LNCaP clone FGC (cell line): ENCODE results near the gene COX8C.
"Not testable (repeated sequence)": the region's sequence is repeated elsewhere in the genome, so short reads cannot be mapped to it uniquely, and the experiment has no call there.

Source experiments
- DNase-seq: peaks from one replicate; pipeline ENCODE4 v3.0.0-alpha.2; 2011; ENCODE audit warnings: low read depth
- H3K4me3 ChIP-seq: 2 replicates; pipeline ENCODE4 v1.5.1; 2011; ENCODE audit warnings: mild to moderate bottlenecking, low read depth, low read length, control low read depth
- TF ChIP-seq, protein P1 (sequence below): IDR thresholded peaks from 2 replicates; pipeline ENCODE4 v1.5.1; 2012; ENCODE audit warnings: mild to moderate bottlenecking; ENCODE audit not compliant: control insufficient read depth, insufficient read depth; ENCODE audit errors: extremely low read depth

COX8C gene

DNA sequence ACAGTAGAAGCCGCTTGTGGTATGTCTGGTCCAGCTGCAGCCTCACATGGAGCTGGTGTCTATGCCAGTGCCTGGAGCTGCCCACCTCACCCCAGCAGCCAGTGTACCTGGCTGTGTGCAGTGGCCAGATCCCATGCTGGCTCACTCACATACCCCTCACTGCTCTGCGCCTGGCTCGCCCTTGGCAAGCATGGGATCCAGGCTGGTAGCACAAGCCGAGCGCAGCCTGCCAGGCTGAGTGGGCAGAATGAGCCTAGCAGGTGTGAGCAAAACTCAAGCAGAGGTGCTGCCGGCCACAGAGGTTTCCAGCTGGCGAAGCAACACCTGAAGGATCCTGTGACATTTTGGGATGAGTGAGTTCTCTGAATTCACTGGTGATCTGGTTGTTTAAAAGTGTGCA lies 9.1 kb upstream of the COX8C start:
- no peak for DNase-seq
- H3K4me3 ChIP-seq, result no peak overlapping the region
- TF ChIP-seq, protein P1, sequence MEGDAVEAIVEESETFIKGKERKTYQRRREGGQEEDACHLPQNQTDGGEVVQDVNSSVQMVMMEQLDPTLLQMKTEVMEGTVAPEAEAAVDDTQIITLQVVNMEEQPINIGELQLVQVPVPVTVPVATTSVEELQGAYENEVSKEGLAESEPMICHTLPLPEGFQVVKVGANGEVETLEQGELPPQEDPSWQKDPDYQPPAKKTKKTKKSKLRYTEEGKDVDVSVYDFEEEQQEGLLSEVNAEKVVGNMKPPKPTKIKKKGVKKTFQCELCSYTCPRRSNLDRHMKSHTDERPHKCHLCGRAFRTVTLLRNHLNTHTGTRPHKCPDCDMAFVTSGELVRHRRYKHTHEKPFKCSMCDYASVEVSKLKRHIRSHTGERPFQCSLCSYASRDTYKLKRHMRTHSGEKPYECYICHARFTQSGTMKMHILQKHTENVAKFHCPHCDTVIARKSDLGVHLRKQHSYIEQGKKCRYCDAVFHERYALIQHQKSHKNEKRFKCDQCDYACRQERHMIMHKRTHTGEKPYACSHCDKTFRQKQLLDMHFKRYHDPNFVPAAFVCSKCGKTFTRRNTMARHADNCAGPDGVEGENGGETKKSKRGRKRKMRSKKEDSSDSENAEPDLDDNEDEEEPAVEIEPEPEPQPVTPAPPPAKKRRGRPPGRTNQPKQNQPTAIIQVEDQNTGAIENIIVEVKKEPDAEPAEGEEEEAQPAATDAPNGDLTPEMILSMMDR, result no peak

DNA sequence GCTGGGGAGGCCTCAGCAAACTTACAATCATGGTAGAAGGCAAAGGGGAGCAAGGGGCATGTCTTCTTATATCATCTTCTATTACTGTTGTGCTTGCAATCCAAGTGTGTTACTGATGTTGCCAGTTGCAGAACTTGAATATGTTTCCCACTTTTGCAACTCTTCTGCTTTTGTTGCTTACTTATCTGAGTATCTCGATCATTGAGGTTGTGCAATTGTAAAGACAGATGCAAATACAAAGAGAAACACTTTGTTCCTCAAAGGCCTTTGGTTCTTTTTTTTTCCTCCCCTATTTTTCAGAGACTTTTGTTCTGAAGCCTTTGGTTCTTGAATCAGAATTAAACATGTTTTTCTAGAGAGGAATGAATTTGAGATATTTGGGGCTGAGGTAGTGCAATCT lies 3.7 kb upstream of the COX8C start:
- no peak for DNase-seq
- TF ChIP-seq, protein P1, result no peak
- no peak overlapping the region for H3K4me3 ChIP-seq

DNA sequence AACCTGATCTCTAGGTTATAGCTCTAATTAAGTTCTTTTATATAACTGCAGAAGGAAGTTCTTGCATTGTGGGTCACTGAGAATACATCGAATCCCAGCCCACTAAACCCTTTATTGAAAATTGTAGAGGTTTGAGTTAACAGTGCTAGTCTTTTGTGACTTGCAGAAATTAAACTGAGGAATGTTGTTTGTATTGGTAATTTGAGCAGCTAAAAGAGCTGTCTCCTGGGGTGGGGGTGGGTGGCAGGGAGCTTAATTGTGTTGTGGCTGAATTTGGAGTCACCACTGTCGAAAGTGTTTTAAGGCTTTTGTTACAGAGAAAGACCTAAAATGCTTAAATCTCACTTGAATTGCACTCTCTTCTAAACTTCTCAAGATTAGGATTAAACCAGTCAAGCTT lies 3.2 kb upstream of the COX8C start:
- no peak overlapping the region for H3K4me3 ChIP-seq
- no peak for DNase-seq
- TF ChIP-seq, protein P1, result no peak

DNA sequence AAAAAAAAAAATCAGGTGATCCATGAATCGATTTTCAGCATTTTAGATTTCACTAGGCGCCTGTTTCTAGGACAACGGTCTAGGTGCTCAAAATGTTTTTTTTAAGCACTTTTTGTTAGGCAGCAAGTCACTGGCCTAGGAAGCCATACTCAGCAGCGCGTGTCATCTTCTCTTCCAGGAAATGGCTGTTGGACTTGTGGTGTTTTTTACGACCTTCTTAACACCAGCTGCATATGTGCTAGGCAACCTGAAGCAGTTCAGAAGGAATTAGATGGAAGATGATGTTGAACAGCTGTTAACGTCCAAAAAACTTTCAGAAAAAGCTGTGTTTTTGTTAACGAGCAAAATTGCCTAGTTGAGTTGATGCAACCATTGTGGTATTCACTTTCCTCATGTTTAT lies 868 bp downstream of the COX8C start:
- no peak for DNase-seq
- TF ChIP-seq, protein P1, result no peak
- no peak overlapping the region for H3K4me3 ChIP-seq

DNA sequence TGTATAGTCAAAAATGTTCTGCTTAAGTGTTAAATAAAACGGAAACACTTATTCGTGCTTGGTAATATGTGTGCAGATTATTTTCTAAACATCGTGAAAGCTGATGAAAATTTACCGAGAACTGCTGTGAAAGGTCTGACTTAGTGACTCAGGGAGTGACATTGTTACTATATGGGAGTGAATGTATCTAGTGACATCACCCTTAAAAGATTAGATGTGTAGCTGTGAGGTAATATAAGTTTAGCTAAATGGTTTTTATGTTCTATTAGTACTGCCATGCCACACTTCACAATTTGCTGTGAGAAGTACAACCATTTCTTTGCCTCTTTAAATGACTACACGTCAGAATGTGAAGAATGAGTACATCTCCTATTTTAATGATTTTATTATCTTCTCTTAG lies 1.3 kb downstream of the COX8C start:
- TF ChIP-seq, protein P1, result no peak
- H3K4me3 ChIP-seq, result no peak overlapping the region
- DNase-seq, result no peak

DNA sequence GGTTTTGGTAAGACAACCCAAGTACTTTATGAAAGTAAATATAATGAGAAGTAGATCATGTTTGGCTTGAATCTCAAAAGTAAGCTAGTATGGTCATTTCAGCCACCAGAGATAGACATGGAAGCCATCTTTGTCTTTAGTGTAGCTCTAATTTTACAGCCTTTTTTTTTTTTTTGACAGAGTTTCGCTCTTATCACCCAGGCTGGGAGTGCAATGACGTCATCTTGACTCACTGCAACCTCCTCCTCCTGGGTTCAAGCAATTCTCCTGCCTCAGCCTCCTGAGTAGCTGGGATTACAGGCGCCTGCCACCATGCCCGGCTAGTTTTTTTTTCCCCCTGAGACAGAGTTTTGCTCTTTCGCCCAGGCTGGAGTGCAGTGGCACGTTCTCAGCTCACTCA lies 7.9 kb downstream of the COX8C start:
- DNase-seq, H3K4me3 ChIP-seq: not testable (repeated sequence)

DNA sequence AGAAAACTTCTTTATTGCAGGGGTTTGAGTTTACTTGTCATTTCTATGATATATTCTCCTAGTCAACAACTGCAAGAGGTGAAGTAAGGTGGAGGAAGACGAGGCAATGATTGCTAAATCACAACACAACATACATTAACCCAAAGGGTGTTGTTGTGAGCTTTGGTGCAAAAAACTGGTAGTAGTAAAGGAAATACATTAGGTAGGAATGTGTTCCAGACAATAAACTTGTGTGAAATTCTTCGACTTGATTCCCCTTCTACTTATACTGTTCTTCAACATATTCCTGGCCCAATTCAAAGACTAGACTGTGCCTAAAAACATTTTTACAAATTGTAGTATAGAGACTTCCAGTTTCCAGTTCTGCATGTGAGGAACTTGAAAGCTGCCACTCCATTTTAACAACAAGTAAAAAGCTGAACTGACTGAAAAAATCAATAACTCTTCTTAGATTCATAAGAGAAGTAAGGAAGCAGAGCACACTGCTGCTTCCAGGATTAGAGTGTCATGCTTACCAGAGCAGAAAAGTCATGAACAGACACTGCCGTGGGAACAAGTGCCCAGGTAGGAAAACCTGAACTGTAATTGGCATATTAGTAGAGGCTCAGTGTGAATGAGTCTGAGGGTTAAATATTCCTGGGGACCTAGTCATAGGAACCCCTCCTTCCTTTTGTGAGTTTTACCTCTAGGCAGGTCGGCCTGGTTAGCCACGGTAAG lies 22.2 kb downstream of the COX8C start:
- no peak overlapping the region for H3K4me3 ChIP-seq
- DNase-seq, result no peak
- TF ChIP-seq, protein P1, result no peak
